ENCODE measurements around the gene ACTL10. TPM values are rescaled to one million over a fixed set of nuclear protein-coding genes. Genes with fewer than 3 reads are reported as not detected.
"Not testable (repeated sequence)": the region's sequence is repeated elsewhere in the genome, so short reads cannot be mapped to it uniquely, and the experiment has no call there.

The ACTL10 gene
- total and polyA plus RNA-seq, 2 donors (not counting 1 experiment from before 2014, with no cell fraction given), result 1.2 to 6.3 TPM

DNA sequence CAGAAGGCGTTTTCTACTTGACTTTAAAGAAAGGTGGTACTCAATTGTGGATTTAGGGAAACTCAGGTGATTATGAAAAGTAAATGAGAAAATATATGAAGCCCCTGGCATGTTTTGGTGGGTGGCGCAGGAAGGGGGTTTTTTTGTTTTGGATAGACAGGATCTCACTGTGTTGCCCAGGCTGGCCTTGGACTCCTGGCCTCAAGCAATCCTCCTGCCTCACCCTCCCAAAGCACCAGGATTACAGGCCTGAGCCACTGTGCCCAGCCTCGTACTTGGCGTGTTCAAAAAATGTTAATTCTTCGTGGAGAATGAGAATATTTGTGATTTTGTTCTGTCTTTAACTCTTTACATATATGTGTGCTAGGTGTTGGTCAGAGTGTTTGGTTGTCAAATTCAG, 36.8 kb upstream of the ACTL10 start:
- no peak for TF ChIP-seq EZH2 (IDR thresholded peaks at IDR 0.05; ENCODE audit: borderline replicate concordance, insufficient read depth, low read depth, low read length, poor library complexity, severe bottlenecking)
- TF ChIP-seq, protein P1, sequence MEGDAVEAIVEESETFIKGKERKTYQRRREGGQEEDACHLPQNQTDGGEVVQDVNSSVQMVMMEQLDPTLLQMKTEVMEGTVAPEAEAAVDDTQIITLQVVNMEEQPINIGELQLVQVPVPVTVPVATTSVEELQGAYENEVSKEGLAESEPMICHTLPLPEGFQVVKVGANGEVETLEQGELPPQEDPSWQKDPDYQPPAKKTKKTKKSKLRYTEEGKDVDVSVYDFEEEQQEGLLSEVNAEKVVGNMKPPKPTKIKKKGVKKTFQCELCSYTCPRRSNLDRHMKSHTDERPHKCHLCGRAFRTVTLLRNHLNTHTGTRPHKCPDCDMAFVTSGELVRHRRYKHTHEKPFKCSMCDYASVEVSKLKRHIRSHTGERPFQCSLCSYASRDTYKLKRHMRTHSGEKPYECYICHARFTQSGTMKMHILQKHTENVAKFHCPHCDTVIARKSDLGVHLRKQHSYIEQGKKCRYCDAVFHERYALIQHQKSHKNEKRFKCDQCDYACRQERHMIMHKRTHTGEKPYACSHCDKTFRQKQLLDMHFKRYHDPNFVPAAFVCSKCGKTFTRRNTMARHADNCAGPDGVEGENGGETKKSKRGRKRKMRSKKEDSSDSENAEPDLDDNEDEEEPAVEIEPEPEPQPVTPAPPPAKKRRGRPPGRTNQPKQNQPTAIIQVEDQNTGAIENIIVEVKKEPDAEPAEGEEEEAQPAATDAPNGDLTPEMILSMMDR (IDR thresholded peaks at IDR 0.05), result no peak
- H3K27ac Mint-ChIP-seq, result no peak overlapping the region
- POLR2A ChIA-PET, result no interaction called here

DNA sequence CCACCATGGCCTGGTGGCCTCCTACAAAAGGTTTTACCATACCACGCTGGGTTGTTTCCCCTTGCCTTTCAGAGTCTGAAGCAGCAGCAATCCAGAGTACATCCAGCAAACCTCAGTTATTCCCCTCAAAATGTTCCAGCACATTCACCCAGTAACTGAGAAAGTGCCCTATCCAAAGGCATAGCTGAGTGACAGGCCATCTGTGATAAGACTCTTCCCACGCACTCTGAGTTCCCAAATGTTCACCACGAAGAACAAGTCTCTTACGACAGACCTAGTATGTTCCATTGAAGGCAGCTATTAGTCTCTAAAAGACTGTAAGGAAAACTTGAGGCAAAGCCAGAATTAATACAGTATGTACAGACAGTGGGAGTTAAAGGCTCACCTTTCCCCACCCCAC, 36.2 kb upstream of the ACTL10 start:
- Histone ChIP-seq H2AFZ (ENCODE audit: insufficient read depth, low read depth, low read length, poor library complexity, severe bottlenecking) (no peak overlapping the region), H3K9me3 (ENCODE audit: control extremely low read depth in 1 of 3, control insufficient read depth in 2 of 3, insufficient read depth in 1 of 3, low read length in 2 of 3) (no peaks in the 10 kb centered on the region), H3K79me2 (ENCODE audit: control insufficient read depth, insufficient read depth, low read length) (no peaks in the 10 kb centered on the region), H3K27me3 (replicated peaks in 1 of 4; ENCODE audit: control extremely low read depth in 1 of 4, control insufficient read depth in 3 of 4, insufficient read depth in 4 of 4, low read length in 3 of 4) (no peaks in the 10 kb centered on the region), H3K9ac (ENCODE audit: low read length) (no peak overlapping the region), H3K4me1 (ENCODE audit: control insufficient read depth in 2 of 2, insufficient read depth in 2 of 2, low read length in 2 of 2) (no peaks in the 10 kb centered on the region), H3K27ac (ENCODE audit: low read length in 2 of 2) (no peak overlapping the region), H4K20me1 (ENCODE audit: control insufficient read depth, insufficient read depth, low read length, poor library complexity, severe bottlenecking) (no peaks in the 10 kb centered on the region), H3K36me3 (replicated peaks in 1 of 2; ENCODE audit: control extremely low read depth in 1 of 2, control insufficient read depth in 1 of 2, extremely low read depth in 1 of 2, insufficient read depth in 2 of 2, low read length in 1 of 2) (peaks cover 0 to 33% of the 10 kb centered on the region in 2 experiments), H3K4me2 (replicated peaks; ENCODE audit: low read depth, low read length, poor library complexity, severe bottlenecking) (no peak overlapping the region), H3K4me3 (ENCODE audit: control extremely low read depth in 1 of 5, extremely low read depth in 1 of 5, insufficient read depth in 1 of 5, low read depth in 2 of 5, low read length in 4 of 5) (no peak overlapping the region)
- CTCF ChIA-PET, result no interaction called here
- TF ChIP-seq, protein P1 (IDR thresholded peaks at IDR 0.05), result no peak
- TF ChIP-seq EZH2 (IDR thresholded peaks at IDR 0.05; ENCODE audit: borderline replicate concordance, insufficient read depth, low read depth, low read length, poor library complexity, severe bottlenecking), result no peak
- no peak for DNase-seq
- Mint-ChIP-seq H3K27ac (no peak overlapping the region), H3K9me3 (ENCODE audit: insufficient read depth) (no peaks in the 10 kb centered on the region), H3K4me1 (no peaks in the 10 kb centered on the region), H3K27me3 (no peaks in the 10 kb centered on the region), H3K4me3 (no peak overlapping the region)
- no peak for ATAC-seq (ENCODE audit: low read depth)
- 100% methylated on average over 4 of the region's 4 CpGs for WGBS (ENCODE audit: insufficient coverage)
- POLR2A ChIA-PET, result no interaction called here
- intact Hi-C loops (cut with micrococcal nuclease), result no loop called here

More for the DNA sequence above, 36.8 kb upstream of the ACTL10 start:
- no peaks in the 10 kb centered on the region for H3K4me1 ChIP-seq (ENCODE audit: control insufficient read depth in 2 of 2, insufficient read depth in 2 of 2, low read length in 2 of 2)
- no peak overlapping the region for H3K27ac ChIP-seq (ENCODE audit: low read length in 2 of 2)
- ATAC-seq (ENCODE audit: low read depth), result no peak
- WGBS (ENCODE audit: insufficient coverage), result 100% methylated on average over 1 of the region's 5 CpGs
- intact Hi-C loops (cut with micrococcal nuclease), result no loop called here
- H3K4me3 ChIP-seq (ENCODE audit: control extremely low read depth in 1 of 5, extremely low read depth in 1 of 5, insufficient read depth in 1 of 5, low read depth in 2 of 5, low read length in 4 of 5), result no peak overlapping the region
- no peak overlapping the region for H3K4me2 ChIP-seq (replicated peaks; ENCODE audit: low read depth, low read length, poor library complexity, severe bottlenecking)
- no peak for DNase-seq
- Mint-ChIP-seq H3K27me3 (no peaks in the 10 kb centered on the region), H3K4me1 (no peaks in the 10 kb centered on the region), H3K4me3 (no peak overlapping the region), H3K9me3 (ENCODE audit: insufficient read depth) (no peaks in the 10 kb centered on the region)
- CTCF ChIA-PET, result no interaction called here
- peaks cover 0 to 34% of the 10 kb centered on the region in 2 experiments for H3K36me3 ChIP-seq (replicated peaks in 1 of 2; ENCODE audit: control extremely low read depth in 1 of 2, control insufficient read depth in 1 of 2, extremely low read depth in 1 of 2, insufficient read depth in 2 of 2, low read length in 1 of 2)
- no peak overlapping the region for H3K9ac ChIP-seq (ENCODE audit: low read length)
- H4K20me1 ChIP-seq (ENCODE audit: control insufficient read depth, insufficient read depth, low read length, poor library complexity, severe bottlenecking), result no peaks in the 10 kb centered on the region
- no peaks in the 10 kb centered on the region for H3K27me3 ChIP-seq (replicated peaks in 1 of 4; ENCODE audit: control extremely low read depth in 1 of 4, control insufficient read depth in 3 of 4, insufficient read depth in 4 of 4, low read length in 3 of 4)
- no peaks in the 10 kb centered on the region for H3K79me2 ChIP-seq (ENCODE audit: control insufficient read depth, insufficient read depth, low read length)
- H3K9me3 ChIP-seq (ENCODE audit: control extremely low read depth in 1 of 3, control insufficient read depth in 2 of 3, insufficient read depth in 1 of 3, low read length in 2 of 3), result no peaks in the 10 kb centered on the region
- H2AFZ ChIP-seq (ENCODE audit: insufficient read depth, low read depth, low read length, poor library complexity, severe bottlenecking), result no peak overlapping the region

DNA sequence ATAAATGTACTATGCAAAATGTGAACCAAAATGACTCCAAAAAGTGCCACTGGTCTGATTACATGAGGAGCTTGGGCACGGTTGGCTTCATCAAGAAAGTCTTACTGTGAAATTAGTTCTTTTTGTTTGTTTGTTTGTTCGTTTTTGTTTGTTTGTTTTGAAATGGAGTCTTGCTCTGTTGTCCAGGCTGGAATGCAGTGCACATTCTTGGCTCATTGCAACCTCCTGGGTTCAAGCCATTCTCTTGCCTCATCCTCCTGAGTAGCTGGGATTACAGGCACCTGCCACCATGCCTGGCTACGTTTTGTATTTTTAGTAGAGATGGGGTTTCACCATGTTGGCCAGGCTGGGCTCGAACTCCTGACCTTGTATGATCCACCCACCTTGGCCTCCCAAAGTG, 34.8 kb upstream of the ACTL10 start:
- H3K79me2 ChIP-seq (ENCODE audit: control insufficient read depth, insufficient read depth, low read length); H2AFZ ChIP-seq (ENCODE audit: insufficient read depth, low read depth, low read length, poor library complexity, severe bottlenecking); H3K4me1 Mint-ChIP-seq; H3K4me3 Mint-ChIP-seq; H3K9me3 ChIP-seq (ENCODE audit: control extremely low read depth in 1 of 3, control insufficient read depth in 2 of 3, insufficient read depth in 1 of 3, low read length in 2 of 3); H3K27ac Mint-ChIP-seq; H3K9ac ChIP-seq (ENCODE audit: low read length); H3K9me3 Mint-ChIP-seq (ENCODE audit: insufficient read depth); H4K20me1 ChIP-seq (ENCODE audit: control insufficient read depth, insufficient read depth, low read length, poor library complexity, severe bottlenecking); H3K4me2 ChIP-seq (replicated peaks; ENCODE audit: low read depth, low read length, poor library complexity, severe bottlenecking); intact Hi-C loops (cut with micrococcal nuclease); ATAC-seq (ENCODE audit: low read depth); H3K4me3 ChIP-seq (ENCODE audit: control extremely low read depth in 1 of 5, extremely low read depth in 1 of 5, insufficient read depth in 1 of 5, low read depth in 2 of 5, low read length in 4 of 5); H3K27ac ChIP-seq (ENCODE audit: low read length in 2 of 2); H3K27me3 Mint-ChIP-seq; DNase-seq; H3K4me1 ChIP-seq (ENCODE audit: control insufficient read depth in 2 of 2, insufficient read depth in 2 of 2, low read length in 2 of 2); H3K27me3 ChIP-seq (replicated peaks in 1 of 4; ENCODE audit: control extremely low read depth in 1 of 4, control insufficient read depth in 3 of 4, insufficient read depth in 4 of 4, low read length in 3 of 4): not testable (repeated sequence)
- peaks cover 0 to 33% of the 10 kb centered on the region in 2 experiments for H3K36me3 ChIP-seq (replicated peaks in 1 of 2; ENCODE audit: control extremely low read depth in 1 of 2, control insufficient read depth in 1 of 2, extremely low read depth in 1 of 2, insufficient read depth in 2 of 2, low read length in 1 of 2)
- POLR2A ChIA-PET, result interaction anchor here (0.7 kb wide), 1 partner anchor 55 kb away, joined by 6 read pairs; no protein-coding TSS in a partner anchor
- 100% methylated on average over 1 of the region's 4 CpGs for WGBS (ENCODE audit: insufficient coverage)
- CTCF ChIA-PET, result interaction anchor here (0.6 kb wide), 1 partner anchor 9 kb away, joined by 4 read pairs; no protein-coding TSS in a partner anchor
